GM18507 (cell line): ENCODE measurements around the gene ZFPM1.

ENCODE experiments used
- DNase-seq: peaks from one replicate; pipeline ENCODE4 v3.0.0; 2011; ENCODE audit warnings: low read depth; ENCODE audit not compliant: insufficient read length; ENCODE audit errors: extremely low spot score
- FAIRE-seq: peaks from 2 replicates; lab custom pipeline; 2011; peaks lifted over from hg19 to GRCh38; lab: Jason Lieb, UNC

ZFPM1 gene

GRCh38 chr16:88446061-88446460 lies 7.0 kb upstream of the ZFPM1 start:
- DNase-seq (no peak), FAIRE-seq (no peak)

- DNase-seq: no peak
- FAIRE-seq: no peak
Measured at GRCh38 chr16:88446736-88447135, 6.3 kb upstream of the ZFPM1 start.

GRCh38 chr16:88447881-88448280 lies 5.2 kb upstream of the ZFPM1 start:
- no peak for FAIRE-seq
- no peak for DNase-seq

- FAIRE-seq (peak; percentile 31), DNase-seq (no peak)
Measured at GRCh38 chr16:88448461-88449266, 4.4 kb upstream of the ZFPM1 start.

GRCh38 chr16:88449267-88449561 lies 3.9 kb upstream of the ZFPM1 start:
- DNase-seq (no peak), FAIRE-seq (no peak)

- no peak for FAIRE-seq
- no peak for DNase-seq
Measured at GRCh38 chr16:88451586-88452481, 1.2 kb upstream of the ZFPM1 start.

- DNase-seq (peak; percentile 92), FAIRE-seq (peak; percentile 98)
Measured at GRCh38 chr16:88452482-88453216, 431 bp upstream of the ZFPM1 start.

- no peak for DNase-seq
Measured at GRCh38 chr16:88453611-88454522, 787 bp downstream of the ZFPM1 start.

GRCh38 chr16:88454523-88454947 lies 1.5 kb downstream of the ZFPM1 start:
- DNase-seq: no peak
- FAIRE-seq: no peak

More at GRCh38 chr16:88453611-88454522, 787 bp downstream of the ZFPM1 start:
- peak; percentile 15 for FAIRE-seq

- FAIRE-seq (peak; percentile 95), DNase-seq (peak; percentile 79)
Measured at GRCh38 chr16:88455610-88456355, 2.7 kb downstream of the ZFPM1 start.

GRCh38 chr16:88456356-88457292 lies 3.5 kb downstream of the ZFPM1 start:
- peak; percentile 31 for FAIRE-seq
- no peak for DNase-seq

GRCh38 chr16:88458039-88458772 lies 5.1 kb downstream of the ZFPM1 start:
- FAIRE-seq (no peak), DNase-seq (no peak)

- FAIRE-seq (no peak), DNase-seq (no peak)
Measured at GRCh38 chr16:88458773-88459235, 5.7 kb downstream of the ZFPM1 start.

GRCh38 chr16:88459366-88460073 lies 6.4 kb downstream of the ZFPM1 start:
- DNase-seq (no peak), FAIRE-seq (no peak)

- no peak for FAIRE-seq
Measured at GRCh38 chr16:88460496-88461330, 7.6 kb downstream of the ZFPM1 start.

More at GRCh38 chr16:88460496-88461330, 7.6 kb downstream of the ZFPM1 start:
- no peak for DNase-seq
